HepG2 (cell line): ENCODE data around the gene CLEC2D. TPM values are rescaled to one million over a fixed set of nuclear protein-coding genes. Genes with fewer than 3 reads are reported as not detected.

ENCODE experiments used
- ATAC-seq: fragments of 200-7000 bp; cut with Tn5 transposase; 3 replicates; pipeline ENCODE4 v1.9.1; 2020; ENCODE audit warnings: mild to moderate bottlenecking, moderate library complexity
- BruUV-seq: library from RNA; stranded (reverse); fragments of 400-500 nt; replicated peaks from 2 replicates; lab custom pipeline; 2021; lab: Mats Ljungman, UMichigan
- CTCF ChIA-PET: fragments of 300-600 bp; formaldehyde crosslinking; extraction: SDS; loops from one replicate; lab custom pipeline; 2021; ENCODE audit warnings: low total read pairs, inconsistent platforms, low intra/inter-chr PET ratio; lab: Yijun Ruan, JAX
- POLR2A ChIA-PET: fragments of 350-600 bp; sonication (Branson Sonifier 250); formaldehyde crosslinking; loops from one replicate; lab custom pipeline; 2020; ENCODE audit warnings: antibody characterized with exemption, inconsistent platforms; lab: Yijun Ruan, JAX
- DNase-seq: peaks from one replicate; pipeline ENCODE4 v3.0.0-alpha.2; 2015; ENCODE audit warnings: low spot score
- FAIRE-seq: peaks from 3 replicates; lab custom pipeline; 2011; peaks lifted over from hg19 to GRCh38; lab: Jason Lieb, UNC
- H2AFZ ChIP-seq: one replicate; pipeline ENCODE4 v1.6.1; 2011; ENCODE audit warnings: low read length, inconsistent platforms
- H3K27ac ChIP-seq: fragments of 300-600 bp; 3 replicates; pipeline ENCODE4 v1.8.0; 2011; ENCODE audit warnings: mixed run types, mild to moderate bottlenecking, mixed read lengths, low read length, inconsistent platforms; ENCODE audit not compliant: insufficient read depth; ENCODE audit errors: extremely low read length
- H3K27me3 ChIP-seq, 2 experiments: fragments of 200-600 bp in 1 of 2; 2 replicates in 1 of 2; 3 replicates in 1 of 2; pipeline versions ENCODE4 v1.6.0 to v1.8.0; 2011; ENCODE audit warnings: low read length in 2 of 2, mild to moderate bottlenecking in 2 of 2, moderate library complexity in 2 of 2, inconsistent platforms in 1 of 2; ENCODE audit not compliant: insufficient read depth in 2 of 2, control insufficient read depth in 1 of 2
- H3K36me3 ChIP-seq, 2 experiments: fragments of 200-600 bp in 1 of 2; replicated peaks in 1 of 2; 2 replicates in 1 of 2; 3 replicates in 1 of 2; pipeline versions ENCODE4 v1.5.1 to v1.8.0; 2011; ENCODE audit warnings: low read length in 2 of 2, inconsistent platforms in 1 of 2; ENCODE audit not compliant: insufficient read depth in 2 of 2, control insufficient read depth in 1 of 2
- H3K4me1 ChIP-seq: 2 replicates; pipeline ENCODE4 v1.5.1; 2012; ENCODE audit warnings: low read length, inconsistent platforms; ENCODE audit not compliant: insufficient read depth
- H3K4me2 ChIP-seq: 2 replicates; pipeline ENCODE4 v1.6.0; 2011; ENCODE audit warnings: low read depth, low read length, inconsistent platforms
- H3K4me3 ChIP-seq, 3 experiments: fragments of 200-600 bp in 1 of 3; sonication (generic), shearing (Covaris generic) in 1 of 3; replicated peaks in 1 of 3; 2 replicates each; pipeline ENCODE4 v1.5.1; 2011 to 2016; ENCODE audit warnings: low read length in 3 of 3, inconsistent platforms in 2 of 3, low read depth in 2 of 3, mild to moderate bottlenecking in 2 of 3, control low read depth in 1 of 3, mixed read lengths in 1 of 3; ENCODE audit not compliant: insufficient read depth in 1 of 3
- H3K79me2 ChIP-seq: one replicate; pipeline ENCODE4 v1.6.1; 2011; ENCODE audit warnings: low read length, inconsistent platforms; ENCODE audit not compliant: insufficient read depth
- H3K9ac ChIP-seq: 2 replicates; pipeline ENCODE4 v1.6.0; 2011; ENCODE audit warnings: mild to moderate bottlenecking, low read depth, low read length, inconsistent platforms; ENCODE audit not compliant: insufficient read depth
- H3K9me3 ChIP-seq: 2 replicates; pipeline ENCODE4 v1.5.1; 2012; ENCODE audit warnings: mild to moderate bottlenecking, low read length
- H4K20me1 ChIP-seq: 2 replicates; pipeline ENCODE4 v1.6.0; 2011; ENCODE audit warnings: inconsistent platforms, mild to moderate bottlenecking, low read length, moderate library complexity; ENCODE audit not compliant: insufficient read depth
- AKAP8 ChIP-seq: sonication (generic); formaldehyde crosslinking; IDR thresholded peaks from 2 replicates; pipeline ENCODE4 v1.5.1; 2020; ENCODE audit warnings: mild to moderate bottlenecking, missing genetic modification reagents
- BRCA1 ChIP-seq: sonication (generic); formaldehyde crosslinking; IDR thresholded peaks from 2 replicates; pipeline ENCODE4 v1.4.0; 2020; ENCODE audit warnings: missing genetic modification reagents
- TCF7 ChIP-seq: sonication (generic); IDR thresholded peaks from 2 replicates; pipeline ENCODE4 v1.6.1; 2016; ENCODE audit warnings: antibody characterized with exemption, low read depth
- ZBTB1 ChIP-seq: sonication (generic); formaldehyde crosslinking; IDR thresholded peaks from 2 replicates; pipeline ENCODE4 v1.4.0; 2020; ENCODE audit warnings: missing genetic modification reagents, borderline replicate concordance
- ZBTB44 ChIP-seq: sonication (generic); formaldehyde crosslinking; IDR thresholded peaks from 2 replicates; pipeline ENCODE4 v1.4.0; 2020; ENCODE audit warnings: missing genetic modification reagents
- ZNF225 ChIP-seq: sonication (generic); formaldehyde crosslinking; IDR thresholded peaks from 2 replicates; pipeline ENCODE4 v1.4.0; 2020; ENCODE audit warnings: mild to moderate bottlenecking, missing genetic modification reagents
- ZNF558 ChIP-seq: sonication (generic); formaldehyde crosslinking; IDR thresholded peaks from 2 replicates; pipeline ENCODE4 v1.9.0; 2022; ENCODE audit warnings: mild to moderate bottlenecking, missing genetic modification reagents, borderline replicate concordance
- ZNF713 ChIP-seq: sonication (generic); formaldehyde crosslinking; IDR thresholded peaks from 2 replicates; pipeline ENCODE4 v1.4.0; 2020; ENCODE audit warnings: mild to moderate bottlenecking, missing genetic modification reagents
- WGBS: methylation state at CpG from one replicate; pipeline ENCODE4 v1.1.6; 2017; ENCODE audit warnings: low lambda C conversion rate; 5-methylcytosine and 5-hydroxymethylcytosine counted together
- in situ Hi-C: cut with HindIII; loops from 2 replicates; pipeline ENCODE4 v1.10.0; 2017; ENCODE audit warnings: low pct_unique_long_range_greater_than_20kb; ENCODE audit not compliant: extremely low pct_ligation_motif_present
- intact Hi-C: fragments of 100-400 bp; cut with micrococcal nuclease; formaldehyde crosslinking; loops from one replicate; pipeline ENCODE4 v1.10.0; 2022; ENCODE audit not compliant: unreplicated experiment
- polyA plus RNA-seq, 8 experiments: library from polyadenylated mRNA; depleted of rRNA in 3 of 8; stranded (reverse) in 7 of 8; unstranded in 1 of 8; fragments of >200 nt; fragmentation: Illumina TruSeq in 4 of 8; extraction: Trizol in 4 of 8; gene quantifications; 2 replicates each; pipeline versions ENCODE4 v1.2.1 to v1.2.3, GENCODE V29; 2011 to 2016; ENCODE audit warnings: low read depth in 4 of 8, missing spikeins in 1 of 8, mixed read lengths in 1 of 8; ENCODE audit not compliant: insufficient read depth in 1 of 8
- total RNA-seq, 5 experiments: library from RNA; depleted of rRNA; stranded (reverse); fragments of >200 nt; fragmentation: Illumina TruSeq; extraction: Trizol; gene quantifications; 2 replicates each; pipeline ENCODE4 v1.2.3, GENCODE V29; 2016; ENCODE audit warnings: low read depth in 1 of 5
- TF ChIP-seq, protein P1 (sequence below): sonication (generic); formaldehyde crosslinking; IDR thresholded peaks from 2 replicates; pipeline ENCODE4 v1.9.0; 2021; ENCODE audit warnings: missing genetic modification reagents, borderline replicate concordance
- TF ChIP-seq, protein P2 (sequence below): sonication (generic); formaldehyde crosslinking; IDR thresholded peaks from 2 replicates; pipeline ENCODE4 v1.8.0; 2022; ENCODE audit warnings: mild to moderate bottlenecking, missing genetic modification reagents
- TF ChIP-seq, protein P3 (sequence below): sonication (generic); formaldehyde crosslinking; IDR thresholded peaks from 2 replicates; pipeline ENCODE4 v1.4.0; 2020; ENCODE audit warnings: missing genetic modification reagents

CLEC2D gene
- total and polyA plus RNA-seq, 2 of the 13 experiments (the other 11 are each of a cell fraction or from before 2014, with no cell fraction given), result 2.5 to 8.6 TPM

DNA sequence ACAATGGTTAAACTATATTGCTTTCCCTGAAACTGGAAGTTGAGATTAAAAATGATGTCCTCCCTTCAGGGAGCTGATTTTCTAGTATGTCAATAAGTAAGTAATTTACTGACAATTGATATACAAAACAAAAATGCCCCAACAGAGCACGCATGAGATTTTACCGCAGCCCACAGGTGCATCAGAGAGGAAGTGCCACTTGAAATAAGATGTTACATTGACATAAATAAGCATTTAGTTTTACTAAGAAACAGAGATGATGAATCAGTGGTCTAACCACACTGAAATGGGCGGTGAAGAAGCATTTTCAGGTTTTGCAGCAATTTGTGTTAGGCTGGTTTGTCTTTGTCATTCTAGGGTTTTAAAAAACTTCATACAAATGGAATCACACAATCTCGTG lies 72.2 kb downstream of the CLEC2D start:
- H3K4me3 ChIP-seq, result no peak overlapping the region
- H3K36me3 ChIP-seq, result no peaks in the 10 kb centered on the region
- H3K79me2 ChIP-seq, result no peaks in the 10 kb centered on the region
- ChIA-PET CTCF (no interaction called here), POLR2A (no interaction called here)
- H3K9ac ChIP-seq, result no peak overlapping the region
- ATAC-seq (no peak), FAIRE-seq (no peak), DNase-seq (no peak)
- TF ChIP-seq TCF7, result no peak
- TF ChIP-seq BRCA1, result no peak
- TF ChIP-seq AKAP8, result no peak
- TF ChIP-seq, protein P1, sequence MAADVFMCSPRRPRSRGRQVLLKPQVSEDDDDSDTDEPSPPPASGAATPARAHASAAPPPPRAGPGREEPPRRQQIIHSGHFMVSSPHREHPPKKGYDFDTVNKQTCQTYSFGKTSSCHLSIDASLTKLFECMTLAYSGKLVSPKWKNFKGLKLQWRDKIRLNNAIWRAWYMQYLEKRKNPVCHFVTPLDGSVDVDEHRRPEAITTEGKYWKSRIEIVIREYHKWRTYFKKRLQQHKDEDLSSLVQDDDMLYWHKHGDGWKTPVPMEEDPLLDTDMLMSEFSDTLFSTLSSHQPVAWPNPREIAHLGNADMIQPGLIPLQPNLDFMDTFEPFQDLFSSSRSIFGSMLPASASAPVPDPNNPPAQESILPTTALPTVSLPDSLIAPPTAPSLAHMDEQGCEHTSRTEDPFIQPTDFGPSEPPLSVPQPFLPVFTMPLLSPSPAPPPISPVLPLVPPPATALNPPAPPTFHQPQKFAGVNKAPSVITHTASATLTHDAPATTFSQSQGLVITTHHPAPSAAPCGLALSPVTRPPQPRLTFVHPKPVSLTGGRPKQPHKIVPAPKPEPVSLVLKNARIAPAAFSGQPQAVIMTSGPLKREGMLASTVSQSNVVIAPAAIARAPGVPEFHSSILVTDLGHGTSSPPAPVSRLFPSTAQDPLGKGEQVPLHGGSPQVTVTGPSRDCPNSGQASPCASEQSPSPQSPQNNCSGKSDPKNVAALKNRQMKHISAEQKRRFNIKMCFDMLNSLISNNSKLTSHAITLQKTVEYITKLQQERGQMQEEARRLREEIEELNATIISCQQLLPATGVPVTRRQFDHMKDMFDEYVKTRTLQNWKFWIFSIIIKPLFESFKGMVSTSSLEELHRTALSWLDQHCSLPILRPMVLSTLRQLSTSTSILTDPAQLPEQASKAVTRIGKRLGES (CRISPR knock-in tag), result no peak
- TF ChIP-seq ZNF225, result no peak
- no peak for TF ChIP-seq ZNF558 (CRISPR knock-in tag)
- TF ChIP-seq, protein P2, sequence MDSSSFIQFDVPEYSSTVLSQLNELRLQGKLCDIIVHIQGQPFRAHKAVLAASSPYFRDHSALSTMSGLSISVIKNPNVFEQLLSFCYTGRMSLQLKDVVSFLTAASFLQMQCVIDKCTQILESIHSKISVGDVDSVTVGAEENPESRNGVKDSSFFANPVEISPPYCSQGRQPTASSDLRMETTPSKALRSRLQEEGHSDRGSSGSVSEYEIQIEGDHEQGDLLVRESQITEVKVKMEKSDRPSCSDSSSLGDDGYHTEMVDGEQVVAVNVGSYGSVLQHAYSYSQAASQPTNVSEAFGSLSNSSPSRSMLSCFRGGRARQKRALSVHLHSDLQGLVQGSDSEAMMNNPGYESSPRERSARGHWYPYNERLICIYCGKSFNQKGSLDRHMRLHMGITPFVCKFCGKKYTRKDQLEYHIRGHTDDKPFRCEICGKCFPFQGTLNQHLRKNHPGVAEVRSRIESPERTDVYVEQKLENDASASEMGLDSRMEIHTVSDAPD, result no peak
- TF ChIP-seq ZBTB44 (CRISPR knock-in tag), result no peak
- TF ChIP-seq ZBTB1, result no peak
- TF ChIP-seq, protein P3, sequence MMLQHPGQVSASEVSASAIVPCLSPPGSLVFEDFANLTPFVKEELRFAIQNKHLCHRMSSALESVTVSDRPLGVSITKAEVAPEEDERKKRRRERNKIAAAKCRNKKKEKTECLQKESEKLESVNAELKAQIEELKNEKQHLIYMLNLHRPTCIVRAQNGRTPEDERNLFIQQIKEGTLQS (CRISPR knock-in tag), result no peak
- TF ChIP-seq ZNF713, result no peak
- H3K9me3 ChIP-seq, result no peaks in the 10 kb centered on the region
- in situ Hi-C loops, result no loop called here
- 48% methylated on average over 4 of the region's 4 CpGs for WGBS
- H3K27me3 ChIP-seq, result peaks cover 0 to 10% of the 10 kb centered on the region in 2 experiments; a peak in 1 of 5 replicates
- no peak overlapping the region for H3K4me2 ChIP-seq
- no peak overlapping the region for H3K27ac ChIP-seq
- intact Hi-C loops, result no loop called here
- no peaks in the 10 kb centered on the region for H4K20me1 ChIP-seq
- BruUV-seq, result no TSS peak
- no peak overlapping the region for H2AFZ ChIP-seq
- H3K4me1 ChIP-seq, result no peaks in the 10 kb centered on the region
